ENCODE measurements around the gene KIAA1328.

GRCh38 chr18:36843784-36844183 is 14.9 kb downstream of the KIAA1328 start:
- no peak for TF ChIP-seq HDAC8 (tag; IDR thresholded peaks at IDR 0.05)
- TF ChIP-seq EZH2 (IDR thresholded peaks at IDR 0.05; ENCODE audit: borderline replicate concordance, low read depth, low read length): no peak
- no peak for TF ChIP-seq SRSF9 (IDR thresholded peaks at IDR 0.05; ENCODE audit: borderline replicate concordance, low read depth, low read length)
- TF ChIP-seq, protein P1, sequence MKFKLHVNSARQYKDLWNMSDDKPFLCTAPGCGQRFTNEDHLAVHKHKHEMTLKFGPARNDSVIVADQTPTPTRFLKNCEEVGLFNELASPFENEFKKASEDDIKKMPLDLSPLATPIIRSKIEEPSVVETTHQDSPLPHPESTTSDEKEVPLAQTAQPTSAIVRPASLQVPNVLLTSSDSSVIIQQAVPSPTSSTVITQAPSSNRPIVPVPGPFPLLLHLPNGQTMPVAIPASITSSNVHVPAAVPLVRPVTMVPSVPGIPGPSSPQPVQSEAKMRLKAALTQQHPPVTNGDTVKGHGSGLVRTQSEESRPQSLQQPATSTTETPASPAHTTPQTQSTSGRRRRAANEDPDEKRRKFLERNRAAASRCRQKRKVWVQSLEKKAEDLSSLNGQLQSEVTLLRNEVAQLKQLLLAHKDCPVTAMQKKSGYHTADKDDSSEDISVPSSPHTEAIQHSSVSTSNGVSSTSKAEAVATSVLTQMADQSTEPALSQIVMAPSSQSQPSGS (CRISPR knock-in tag; IDR thresholded peaks at IDR 0.05): no peak
- TF ChIP-seq, protein P2, sequence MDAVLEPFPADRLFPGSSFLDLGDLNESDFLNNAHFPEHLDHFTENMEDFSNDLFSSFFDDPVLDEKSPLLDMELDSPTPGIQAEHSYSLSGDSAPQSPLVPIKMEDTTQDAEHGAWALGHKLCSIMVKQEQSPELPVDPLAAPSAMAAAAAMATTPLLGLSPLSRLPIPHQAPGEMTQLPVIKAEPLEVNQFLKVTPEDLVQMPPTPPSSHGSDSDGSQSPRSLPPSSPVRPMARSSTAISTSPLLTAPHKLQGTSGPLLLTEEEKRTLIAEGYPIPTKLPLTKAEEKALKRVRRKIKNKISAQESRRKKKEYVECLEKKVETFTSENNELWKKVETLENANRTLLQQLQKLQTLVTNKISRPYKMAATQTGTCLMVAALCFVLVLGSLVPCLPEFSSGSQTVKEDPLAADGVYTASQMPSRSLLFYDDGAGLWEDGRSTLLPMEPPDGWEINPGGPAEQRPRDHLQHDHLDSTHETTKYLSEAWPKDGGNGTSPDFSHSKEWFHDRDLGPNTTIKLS (IDR thresholded peaks at IDR 0.05; ENCODE audit: borderline replicate concordance, low read depth): no peak
- TF ChIP-seq CTCF (IDR thresholded peaks at IDR 0.05 in 2 of 3, conservative IDR thresholded peaks at IDR 0.05 in 1 of 3; ENCODE audit: insufficient read depth in 2 of 3, low read depth in 1 of 3, low read length in 3 of 3): no peak
- TF ChIP-seq, protein P3, sequence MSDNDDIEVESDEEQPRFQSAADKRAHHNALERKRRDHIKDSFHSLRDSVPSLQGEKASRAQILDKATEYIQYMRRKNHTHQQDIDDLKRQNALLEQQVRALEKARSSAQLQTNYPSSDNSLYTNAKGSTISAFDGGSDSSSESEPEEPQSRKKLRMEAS (CRISPR knock-in tag; IDR thresholded peaks at IDR 0.05): no peak
- no peak for TF ChIP-seq PREB (CRISPR knock-in tag; IDR thresholded peaks at IDR 0.05)
- TF ChIP-seq BMI1 (IDR thresholded peaks at IDR 0.05; ENCODE audit: low read length): no peak

All from K562 (cell line).